OCI-LY7 (cell line): Measurements from ENCODE around the gene NHLRC2. TPM values are rescaled to one million over a fixed set of nuclear protein-coding genes. Genes with fewer than 3 reads are reported as not detected.
"Not testable (repeated sequence)": the region's sequence is repeated elsewhere in the genome, so short reads cannot be mapped to it uniquely, and the experiment has no call there.

Experiments used
- BruUV-seq: library from RNA; stranded (reverse); fragments of 400-500 nt; replicated peaks from 2 replicates; lab custom pipeline; 2021; lab: Mats Ljungman, UMichigan
- CTCF ChIA-PET: fragments of 300-600 bp; sonication (Branson Sonifier 250); formaldehyde crosslinking; loops from one replicate; lab custom pipeline; 2022; ENCODE audit warnings: antibody characterized with exemption; ENCODE audit not compliant: unreplicated experiment; lab: Charles Lee
- POLR2A ChIA-PET: fragments of 300-600 bp; sonication (Branson Sonifier 250); formaldehyde crosslinking; loops from one replicate; lab custom pipeline; 2022; ENCODE audit warnings: antibody characterized with exemption; lab: Charles Lee
- DNase-seq: peaks from one replicate; pipeline ENCODE4 v3.0.0-alpha.2; 2015; ENCODE audit warnings: low spot score
- H2AFZ ChIP-seq: fragments of 200-600 bp; sonication (generic), shearing (Covaris generic); 2 replicates; pipeline ENCODE4 v1.6.1; 2014; ENCODE audit warnings: mild to moderate bottlenecking, antibody characterized with exemption, low read length, moderate library complexity
- H3K27ac ChIP-seq: fragments of 200-600 bp; sonication (generic); 2 replicates; pipeline ENCODE4 v1.5.1; 2014; ENCODE audit warnings: mixed run types, low read depth, mild to moderate bottlenecking, moderate library complexity, low read length, inconsistent platforms; ENCODE audit not compliant: poor library complexity, severe bottlenecking
- H3K36me3 ChIP-seq: fragments of 200-600 bp; sonication (generic); 2 replicates; pipeline ENCODE4 v1.6.1; 2014; ENCODE audit warnings: mild to moderate bottlenecking, antibody characterized with exemption, low read length, moderate library complexity, mixed read lengths; ENCODE audit not compliant: insufficient read depth
- H3K4me1 ChIP-seq: fragments of 200-600 bp; sonication (generic); 2 replicates; pipeline ENCODE4 v1.5.1; 2014; ENCODE audit warnings: mild to moderate bottlenecking, low read length; ENCODE audit not compliant: insufficient read depth, poor library complexity, severe bottlenecking
- H3K4me2 ChIP-seq: fragments of 200-600 bp; sonication (generic); 2 replicates; pipeline ENCODE4 v1.6.1; 2014; ENCODE audit warnings: mild to moderate bottlenecking, low read length
- H3K4me3 ChIP-seq: fragments of 200-600 bp; sonication (generic); 2 replicates; pipeline ENCODE4 v1.5.1; 2014; ENCODE audit warnings: mild to moderate bottlenecking, low read depth, low read length; ENCODE audit not compliant: poor library complexity, severe bottlenecking
- H3K79me2 ChIP-seq: fragments of 200-600 bp; sonication (generic); 2 replicates; pipeline ENCODE4 v1.6.1; 2016; ENCODE audit warnings: low read depth, mild to moderate bottlenecking, low read length, moderate library complexity, mixed read lengths; ENCODE audit not compliant: insufficient read depth
- H3K9me2 ChIP-seq: fragments of 200-600 bp; sonication (generic); 2 replicates; pipeline ENCODE4 v1.6.1; 2016; ENCODE audit warnings: mild to moderate bottlenecking, low read length, mixed read lengths; ENCODE audit not compliant: insufficient read depth
- H3K9me3 ChIP-seq: fragments of 200-600 bp; sonication (generic); 2 replicates; pipeline ENCODE4 v1.6.1; 2014; ENCODE audit warnings: mild to moderate bottlenecking, mixed run types, low read length, mixed read lengths
- H4K20me1 ChIP-seq: fragments of 200-600 bp; sonication (generic); 2 replicates; pipeline ENCODE4 v1.6.1; 2014; ENCODE audit warnings: mild to moderate bottlenecking, antibody characterized with exemption, low read length, moderate library complexity, mixed read lengths; ENCODE audit not compliant: insufficient read depth
- EZH2phosphoT487 ChIP-seq: fragments of 200-600 bp; sonication (generic); IDR thresholded peaks from 2 replicates; pipeline ENCODE4 v1.6.1; 2018; ENCODE audit warnings: low read depth, borderline replicate concordance, mild to moderate bottlenecking, mixed run types, antibody characterized with exemption, low read length, moderate library complexity, mixed read lengths
- intact Hi-C: fragments of 100-400 bp; cut with micrococcal nuclease; formaldehyde crosslinking; loops from one replicate; pipeline ENCODE4 v1.10.0; 2022; ENCODE audit not compliant: unreplicated experiment
- total RNA-seq, 2 experiments: library from RNA; depleted of rRNA in 1 of 2; stranded (reverse); fragments of >200 nt in 1 of 2; shearing (Covaris generic) in 1 of 2; gene quantifications; 2 replicates each; pipeline ENCODE4 v1.2.3, GENCODE V29; 2014 to 2022
- TF ChIP-seq, protein P1 (sequence below): fragments of 200-600 bp; sonication (generic); conservative IDR thresholded peaks from 2 replicates; pipeline ENCODE4 v1.5.1; 2014; ENCODE audit warnings: mild to moderate bottlenecking, antibody characterized with exemption, low read length, moderate library complexity, mixed read lengths

The NHLRC2 gene
- total RNA-seq, 2 experiments from 2014 or later = 28.6 to 44.5 TPM

- H2AFZ ChIP-seq = no peak overlapping the region
- TF ChIP-seq, protein P1, sequence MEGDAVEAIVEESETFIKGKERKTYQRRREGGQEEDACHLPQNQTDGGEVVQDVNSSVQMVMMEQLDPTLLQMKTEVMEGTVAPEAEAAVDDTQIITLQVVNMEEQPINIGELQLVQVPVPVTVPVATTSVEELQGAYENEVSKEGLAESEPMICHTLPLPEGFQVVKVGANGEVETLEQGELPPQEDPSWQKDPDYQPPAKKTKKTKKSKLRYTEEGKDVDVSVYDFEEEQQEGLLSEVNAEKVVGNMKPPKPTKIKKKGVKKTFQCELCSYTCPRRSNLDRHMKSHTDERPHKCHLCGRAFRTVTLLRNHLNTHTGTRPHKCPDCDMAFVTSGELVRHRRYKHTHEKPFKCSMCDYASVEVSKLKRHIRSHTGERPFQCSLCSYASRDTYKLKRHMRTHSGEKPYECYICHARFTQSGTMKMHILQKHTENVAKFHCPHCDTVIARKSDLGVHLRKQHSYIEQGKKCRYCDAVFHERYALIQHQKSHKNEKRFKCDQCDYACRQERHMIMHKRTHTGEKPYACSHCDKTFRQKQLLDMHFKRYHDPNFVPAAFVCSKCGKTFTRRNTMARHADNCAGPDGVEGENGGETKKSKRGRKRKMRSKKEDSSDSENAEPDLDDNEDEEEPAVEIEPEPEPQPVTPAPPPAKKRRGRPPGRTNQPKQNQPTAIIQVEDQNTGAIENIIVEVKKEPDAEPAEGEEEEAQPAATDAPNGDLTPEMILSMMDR = peak; percentile 60
- TF ChIP-seq EZH2phosphoT487 = no peak
- peak; percentile 6 for DNase-seq
- no peak overlapping the region for H3K4me2 ChIP-seq
- H3K36me3 ChIP-seq = no peaks in the 10 kb centered on the region
- H3K27ac ChIP-seq = no peak overlapping the region
- intact Hi-C loops = no loop called here
- POLR2A ChIA-PET = no interaction called here
- no peaks in the 10 kb centered on the region for H3K4me1 ChIP-seq
- H3K4me3 ChIP-seq = no peak overlapping the region
- H3K9me2 ChIP-seq = no peaks in the 10 kb centered on the region
- H3K79me2 ChIP-seq = no peaks in the 10 kb centered on the region
- H4K20me1 ChIP-seq = no peaks in the 10 kb centered on the region
- H3K9me3 ChIP-seq = no peaks in the 10 kb centered on the region
- no TSS peak for BruUV-seq
- CTCF ChIA-PET = no interaction called here
Measured at GRCh38 chr10:113820507-113820906, 34.0 kb upstream of the NHLRC2 start.

- CTCF ChIA-PET, DNase-seq, H3K9me3 ChIP-seq, H3K27ac ChIP-seq, H2AFZ ChIP-seq, H3K79me2 ChIP-seq, H3K4me1 ChIP-seq, H3K4me3 ChIP-seq, H4K20me1 ChIP-seq, BruUV-seq, H3K36me3 ChIP-seq, H3K4me2 ChIP-seq, intact Hi-C loops, H3K9me2 ChIP-seq: not testable (repeated sequence)
- POLR2A ChIA-PET = interaction anchor here (0.7 to 0.9 kb wide), 2 partner anchors 15 to 18 kb away, joined by 3 read pairs; no protein-coding TSS in a partner anchor
Measured at GRCh38 chr10:113821306-113821705, 33.2 kb upstream of the NHLRC2 start.

GRCh38 chr10:113822174-113822573, 32.3 kb upstream of the NHLRC2 start:
- BruUV-seq = no TSS peak
- ChIA-PET POLR2A (interaction anchor here (0.7 to 0.9 kb wide), 2 partner anchors 16 to 18 kb away, joined by 3 read pairs; no protein-coding TSS in a partner anchor), CTCF (no interaction called here)
- Histone ChIP-seq H3K9me3 (no peaks in the 10 kb centered on the region), H3K79me2 (no peaks in the 10 kb centered on the region), H4K20me1 (no peaks in the 10 kb centered on the region), H3K4me1 (no peaks in the 10 kb centered on the region), H2AFZ (no peak overlapping the region), H3K27ac (no peak overlapping the region), H3K9me2 (no peaks in the 10 kb centered on the region), H3K4me2 (no peak overlapping the region), H3K36me3 (no peaks in the 10 kb centered on the region), H3K4me3 (no peak overlapping the region)
- TF ChIP-seq, protein P1 = no peak
- no peak for DNase-seq
- intact Hi-C loops = no loop called here
